ENCODE measurements around the gene KCNIP2. TPM values are rescaled to one million over a fixed set of nuclear protein-coding genes. Genes with fewer than 3 reads are reported as not detected.

Gene KCNIP2
- polyA plus RNA-seq, 1 of the 3 experiments (the other 2 are of a cell fraction) = 1.0 TPM

DNA sequence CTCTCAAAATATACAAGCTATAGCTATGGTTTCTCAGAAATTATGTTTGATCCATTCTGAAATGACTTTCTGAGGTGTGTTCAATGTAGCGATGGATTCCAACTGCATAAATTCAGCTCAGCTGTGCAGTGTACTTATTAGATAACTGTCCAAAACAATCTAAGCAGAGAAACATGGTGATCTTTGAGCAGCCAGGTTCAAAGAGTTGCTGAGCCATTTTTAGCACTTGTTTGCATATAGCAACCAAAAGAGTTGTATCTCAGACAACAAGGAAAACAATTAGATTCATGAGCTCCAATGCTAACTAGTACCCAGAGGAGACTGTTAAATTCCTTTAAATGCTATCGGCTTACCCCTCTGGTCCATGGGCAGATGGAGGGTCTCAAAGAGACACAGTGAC lies 15.9 kb upstream of the KCNIP2 start:
- Histone ChIP-seq H3K9me2 (no peaks in the 10 kb centered on the region), H3K79me2 (ENCODE audit: insufficient read depth) (no peaks in the 10 kb centered on the region; the same call in 1 of the 2 replicates), H3K27me3 (ENCODE audit: insufficient read depth) (no peaks in the 10 kb centered on the region), H3F3A (replicated peaks; ENCODE audit: insufficient read depth) (no peaks in the 10 kb centered on the region), H3K27ac (ENCODE audit: low read depth in 2 of 2, low read length in 1 of 2) (no peak overlapping the region), H3K4me1 (ENCODE audit: control insufficient read depth in 1 of 2, insufficient read depth in 2 of 2, low read depth in 1 of 2, low read length in 1 of 2) (no peaks in the 10 kb centered on the region), H2AFZ (ENCODE audit: low read depth) (no peak overlapping the region), H3K9ac (no peak overlapping the region), H3K4me2 (no peak overlapping the region), H3K9me3 (0 out of 2 replicates have a peak, but pooled peaks cover 3% of the 10 kb centered on the region), H3K4me3 (ENCODE audit: low read depth in 2 of 2, low read length in 1 of 2) (no peak overlapping the region), H3K36me3 (replicated peaks in 1 of 2; ENCODE audit: control insufficient read depth in 1 of 2, insufficient read depth in 2 of 2, low read length in 1 of 2) (peaks cover 0 to 19% of the 10 kb centered on the region in 2 experiments), H4K20me1 (ENCODE audit: insufficient read depth) (no peaks in the 10 kb centered on the region)
- POLR2A ChIA-PET = no interaction called here
- WGBS (ENCODE audit: low lambda C conversion rate) = 100% methylated on average over 2 of the region's 2 CpGs
- no peak for DNase-seq
- CTCF ChIA-PET = interaction anchor here (0.7 to 18.9 kb wide), 6 partner anchors 15 to 150 kb away, joined by 3 to 169 read pairs (median 6); partner anchors contain the start of gene KCNIP2
- TF ChIP-seq FOXJ3 (CRISPR knock-in tag; IDR thresholded peaks at IDR 0.05) (no peak), CHD2 (IDR thresholded peaks at IDR 0.05; ENCODE audit: low read length, partially characterized antibody) (no peak), FOXM1 (IDR thresholded peaks at IDR 0.05; ENCODE audit: low read depth) (no peak), RFX5 (IDR thresholded peaks at IDR 0.05; ENCODE audit: low read length) (no peak), ELF1 (IDR thresholded peaks at IDR 0.05) (no peak), NRF1 (IDR thresholded peaks at IDR 0.05; ENCODE audit: low read depth, low read length) (no peak), TEAD4 (IDR thresholded peaks at IDR 0.05; ENCODE audit: borderline replicate concordance, insufficient read depth) (no peak), PBX3 (IDR thresholded peaks at IDR 0.05) (no peak), GATA2 (CRISPR knock-in tag; IDR thresholded peaks at IDR 0.05) (no peak), RAD21 (IDR thresholded peaks at IDR 0.05; ENCODE audit: low read length) (no peak), TCF12 (IDR thresholded peaks at IDR 0.05) (no peak)
- TF ChIP-seq, protein P1, sequence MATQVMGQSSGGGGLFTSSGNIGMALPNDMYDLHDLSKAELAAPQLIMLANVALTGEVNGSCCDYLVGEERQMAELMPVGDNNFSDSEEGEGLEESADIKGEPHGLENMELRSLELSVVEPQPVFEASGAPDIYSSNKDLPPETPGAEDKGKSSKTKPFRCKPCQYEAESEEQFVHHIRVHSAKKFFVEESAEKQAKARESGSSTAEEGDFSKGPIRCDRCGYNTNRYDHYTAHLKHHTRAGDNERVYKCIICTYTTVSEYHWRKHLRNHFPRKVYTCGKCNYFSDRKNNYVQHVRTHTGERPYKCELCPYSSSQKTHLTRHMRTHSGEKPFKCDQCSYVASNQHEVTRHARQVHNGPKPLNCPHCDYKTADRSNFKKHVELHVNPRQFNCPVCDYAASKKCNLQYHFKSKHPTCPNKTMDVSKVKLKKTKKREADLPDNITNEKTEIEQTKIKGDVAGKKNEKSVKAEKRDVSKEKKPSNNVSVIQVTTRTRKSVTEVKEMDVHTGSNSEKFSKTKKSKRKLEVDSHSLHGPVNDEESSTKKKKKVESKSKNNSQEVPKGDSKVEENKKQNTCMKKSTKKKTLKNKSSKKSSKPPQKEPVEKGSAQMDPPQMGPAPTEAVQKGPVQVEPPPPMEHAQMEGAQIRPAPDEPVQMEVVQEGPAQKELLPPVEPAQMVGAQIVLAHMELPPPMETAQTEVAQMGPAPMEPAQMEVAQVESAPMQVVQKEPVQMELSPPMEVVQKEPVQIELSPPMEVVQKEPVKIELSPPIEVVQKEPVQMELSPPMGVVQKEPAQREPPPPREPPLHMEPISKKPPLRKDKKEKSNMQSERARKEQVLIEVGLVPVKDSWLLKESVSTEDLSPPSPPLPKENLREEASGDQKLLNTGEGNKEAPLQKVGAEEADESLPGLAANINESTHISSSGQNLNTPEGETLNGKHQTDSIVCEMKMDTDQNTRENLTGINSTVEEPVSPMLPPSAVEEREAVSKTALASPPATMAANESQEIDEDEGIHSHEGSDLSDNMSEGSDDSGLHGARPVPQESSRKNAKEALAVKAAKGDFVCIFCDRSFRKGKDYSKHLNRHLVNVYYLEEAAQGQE (IDR thresholded peaks at IDR 0.05; ENCODE audit: low read depth, low read length) = no peak

DNA sequence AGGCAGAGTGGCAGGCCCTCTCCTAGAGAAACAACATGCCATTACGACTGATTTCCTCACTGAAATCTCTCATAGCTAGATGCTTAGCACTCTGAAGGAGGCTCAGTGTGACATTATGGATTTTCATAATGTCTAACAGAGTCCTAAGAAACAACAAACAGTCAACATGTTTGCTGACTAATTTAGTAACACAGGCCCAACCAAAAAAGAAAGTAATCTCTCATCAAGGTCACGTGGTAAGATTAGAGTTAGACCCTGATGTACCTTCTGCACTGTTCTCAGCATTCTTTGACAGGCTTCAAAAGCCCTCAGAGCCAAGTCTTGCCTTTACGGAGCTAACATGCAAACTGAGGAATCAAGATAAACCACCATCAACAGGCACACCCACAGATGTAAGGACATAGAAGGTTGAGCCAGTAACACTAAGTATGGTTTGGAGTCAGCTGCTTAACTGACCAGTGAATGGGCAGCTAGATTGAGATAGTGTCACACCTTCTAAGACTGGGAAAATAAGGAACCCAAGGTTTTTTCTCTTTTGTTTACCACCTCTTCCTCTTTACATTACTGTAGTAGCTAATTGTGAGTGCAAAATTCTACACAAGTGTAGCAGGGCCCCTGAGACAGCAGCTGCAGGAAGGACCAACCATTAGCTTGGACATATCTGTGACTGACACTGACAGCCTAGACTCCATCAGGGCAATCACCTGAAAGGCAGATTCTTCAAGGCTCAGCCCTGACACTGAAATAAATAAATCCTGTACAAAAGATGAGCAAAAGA lies 15.3 kb upstream of the KCNIP2 start:
- H3K79me2 ChIP-seq (ENCODE audit: insufficient read depth) = no peaks in the 10 kb centered on the region; the same call in 1 of the 2 replicates
- WGBS (ENCODE audit: low lambda C conversion rate) = 92% methylated on average over 3 of the region's 3 CpGs
- no peak overlapping the region for H3K4me3 ChIP-seq (ENCODE audit: low read depth in 2 of 2, low read length in 1 of 2)
- no peaks in the 10 kb centered on the region for H3K27me3 ChIP-seq (ENCODE audit: insufficient read depth)
- POLR2A ChIA-PET = interaction anchor here (1.1 kb wide), 1 partner anchor 19 kb away, joined by 3 read pairs; no protein-coding TSS in a partner anchor
- no peak overlapping the region for H3K9ac ChIP-seq
- H3K36me3 ChIP-seq (replicated peaks in 1 of 2; ENCODE audit: control insufficient read depth in 1 of 2, insufficient read depth in 2 of 2, low read length in 1 of 2) = peaks cover 0 to 19% of the 10 kb centered on the region in 2 experiments
- DNase-seq = no peak
- no peaks in the 10 kb centered on the region for H3K9me2 ChIP-seq
- CTCF ChIA-PET = interaction anchor here (0.7 to 18.9 kb wide), 10 partner anchors 10 to 645 kb away, joined by 3 to 169 read pairs (median 4); partner anchors contain the start of gene KCNIP2
- H3K27ac ChIP-seq (ENCODE audit: low read depth in 2 of 2, low read length in 1 of 2) = no peak overlapping the region
- 0 out of 2 replicates have a peak, but pooled peaks cover 3% of the 10 kb centered on the region for H3K9me3 ChIP-seq
- H3K4me2 ChIP-seq = no peak overlapping the region
- no peak overlapping the region for H2AFZ ChIP-seq (ENCODE audit: low read depth)
- H3F3A ChIP-seq (replicated peaks; ENCODE audit: insufficient read depth) = no peaks in the 10 kb centered on the region
- no peaks in the 10 kb centered on the region for H3K4me1 ChIP-seq (ENCODE audit: control insufficient read depth in 1 of 2, insufficient read depth in 2 of 2, low read depth in 1 of 2, low read length in 1 of 2)
- H4K20me1 ChIP-seq (ENCODE audit: insufficient read depth) = no peaks in the 10 kb centered on the region
- TF ChIP-seq TCF12 (IDR thresholded peaks at IDR 0.05) = no peak
